Heart left ventricle (tissue), 16 donors: ENCODE data around the gene SUGCT. TPM values are rescaled to one million over a fixed set of nuclear protein-coding genes. Genes with fewer than 3 reads are reported as not detected.

Experiments
- ATAC-seq, 4 donors: fragments of 200-7000 bp; cut with Tn5 transposase; one replicate each; pipeline ENCODE4 v1.9.1; 2020 to 2022; ENCODE audit warnings: moderate library complexity in 4 of 4, mild to moderate bottlenecking in 3 of 4, moderate number of reproducible peaks in 1 of 4
- DNase-seq, 5 donors: peaks; one replicate each; pipeline ENCODE4 v3.0.0-alpha.2; 2020
- H3K27ac ChIP-seq, 12 donors: fragments of 200-600 bp; sonication (generic) in 4 of 12; one replicate each; pipeline versions ENCODE4 v1.5.0 to v1.8.0; 2016 to 2022; ENCODE audit warnings: mild to moderate bottlenecking in 2 of 12
- H3K27me3 ChIP-seq, 9 donors: fragments of 200-600 bp; sonication (generic) in 2 of 9; one replicate each; pipeline versions ENCODE4 v1.5.1 to v1.8.0; 2016 to 2022; ENCODE audit warnings: mild to moderate bottlenecking in 3 of 9
- H3K36me3 ChIP-seq, 9 donors: fragments of 200-600 bp; sonication (generic) in 2 of 9; one replicate each; pipeline versions ENCODE4 v1.5.0 to v1.8.0; 2018 to 2022; ENCODE audit warnings: mild to moderate bottlenecking in 2 of 9
- H3K4me1 ChIP-seq, 12 donors: fragments of 200-600 bp; sonication (generic) in 4 of 12; one replicate each; pipeline versions ENCODE4 v1.5.0 to v1.8.0; 2016 to 2022; ENCODE audit warnings: mild to moderate bottlenecking in 3 of 12
- H3K4me3 ChIP-seq, 12 donors: fragments of 200-600 bp; sonication (generic) in 4 of 12; one replicate each; pipeline versions ENCODE4 v1.5.0 to v1.8.0; 2017 to 2022; ENCODE audit warnings: mild to moderate bottlenecking in 9 of 12, moderate library complexity in 4 of 12
- H3K9me3 ChIP-seq, 12 donors: fragments of 200-600 bp; sonication (generic) in 4 of 12; one replicate each; pipeline versions ENCODE4 v1.5.0 to v1.8.0; 2016 to 2022; ENCODE audit warnings: mild to moderate bottlenecking in 1 of 12
- CTCF ChIP-seq, 12 donors: fragments of 200-600 bp; sonication (generic) in 4 of 12; IDR thresholded peaks; one replicate each; pipeline versions ENCODE4 v1.5.0 to v1.8.0; 2018 to 2022; ENCODE audit warnings: antibody characterized with exemption in 12 of 12, mild to moderate bottlenecking in 5 of 12
- POLR2A ChIP-seq, 2 donors: fragments of 450-650 bp; IDR thresholded peaks; one replicate each; pipeline ENCODE4 v1.6.1; 2017; ENCODE audit warnings: antibody characterized with exemption in 2 of 2, mild to moderate bottlenecking in 2 of 2, moderate library complexity in 2 of 2
- WGBS, 4 donors: extraction: QIAGEN DNeasy Blood & Tissue Kit in 2 of 4; methylation state at CpG; one replicate each; pipeline versions ENCODE4 v1.1.5 to v1.1.7; 2013 to 2018; 5-methylcytosine and 5-hydroxymethylcytosine counted together
- intact Hi-C, 10 donors: fragments of 100-400 bp; cut with DNase I; formaldehyde crosslinking; loops; one replicate each; pipeline versions ENCODE4 v1.11.1 to v1.14.2; 2022
- polyA plus RNA-seq, 2 donors: library from polyadenylated mRNA; stranded (reverse); fragments of 200-250 nt; gene quantifications; one replicate each; pipeline ENCODE4 v1.2.3, GENCODE V29; 2013
- total RNA-seq, 9 donors: library from RNA; depleted of rRNA in 2 of 9; stranded (reverse); fragments of >200 nt in 2 of 9; fragmentation: NEBNext Ultra II Directional in 3 of 9; extraction: Animal tissue kit (Norgen Biotek cat#: 25700) in 3 of 9; gene quantifications; one replicate each; pipeline versions ENCODE4 v1.1.0 to v1.2.4, GENCODE V29; 2016 to 2023
- donor health status: ischemic (EF 13 %, LVEDD 7.1; RV severe dilation, severe dysfunction).
- donor health status: healthy with polysubstance abuse.
- donor health status: DM: no; HTN: yes; CAD: no.
- donor health status: DM: no; HTN: no; CAD: no.
- donor health status: ischemic (EF 25% LVEDD 6.9; RV normal size, moderate dysfunction).
- donor health status: ischemic (EF 25% LVEDD 5.7; RV mildly dilated, moderate dysfunction).
- donor health status: healthy.
- donor health status: DM: yes; HTN: yes; CAD: no.
- donor health status: ischemic (EF 35%, LVEDD 5.7; RV mildly dilated, moderate dysfunction).
- donor health status: nonischemic (EF 11% LVEDD 7.7; RV severe dilation, severe dysfunction).
- donor health status: DM: yes; HTN: yes; CAD: no.
- donor health status: PGD.
- donor health status: ischemic (EF 29% LVEDD 5.4; RV normal size, mild dysfunction).
- donor health status: nonischemic (EF 23%, LVEDD 6.1; RV moderate dilation, normal function).

SUGCT gene
- total and polyA plus RNA-seq, 11 donors, result 1.4 to 7.6 (median 4.4) TPM

- H3K4me3 ChIP-seq, result no peak overlapping the region
- DNase-seq (no peak), ATAC-seq (no peak)
- H3K9me3 ChIP-seq, result peaks cover 0 to 6% (median 0%) of the 10 kb centered on the region in 12 donors
- no peaks in the 10 kb centered on the region for H3K36me3 ChIP-seq
- no peak overlapping the region for H3K27ac ChIP-seq
- no peak for TF ChIP-seq CTCF (IDR thresholded peaks at IDR 0.05)
- no peak for TF ChIP-seq POLR2A (IDR thresholded peaks at IDR 0.05)
- H3K27me3 ChIP-seq, result no peaks in the 10 kb centered on the region
- peaks cover 0 to 4% (median 0%) of the 10 kb centered on the region in 12 donors for H3K4me1 ChIP-seq
- intact Hi-C loops, result loop anchor here in 4 of 10 donors (5.0 to 10.0 kb wide), 7 partner anchors 270 to 1400 kb away; no protein-coding TSS in a partner anchor
Observed at GRCh38 chr7:40332516-40332915, 197.7 kb downstream of the SUGCT start.

- intact Hi-C loops, result no loop called here
- H3K4me1 ChIP-seq, result no peaks in the 10 kb centered on the region
- H3K9me3 ChIP-seq, result peaks cover 0 to 11% (median 0%) of the 10 kb centered on the region in 12 donors
- H3K36me3 ChIP-seq, result no peaks in the 10 kb centered on the region
- ATAC-seq, result no peak
- DNase-seq, result no peak
- TF ChIP-seq POLR2A (IDR thresholded peaks at IDR 0.05), result no peak
- TF ChIP-seq CTCF (IDR thresholded peaks at IDR 0.05), result no peak
- no peaks in the 10 kb centered on the region for H3K27me3 ChIP-seq
- H3K27ac ChIP-seq, result no peak overlapping the region
- H3K4me3 ChIP-seq, result no peak overlapping the region
Observed at GRCh38 chr7:40341836-40342235, 207.0 kb downstream of the SUGCT start.

- Histone ChIP-seq H3K27me3 (no peaks in the 10 kb centered on the region), H3K9me3 (no peaks in the 10 kb centered on the region), H3K36me3 (no peaks in the 10 kb centered on the region), H3K4me1 (no peaks in the 10 kb centered on the region), H3K4me3 (no peak overlapping the region), H3K27ac (no peak overlapping the region)
- no peak for DNase-seq
- TF ChIP-seq CTCF (IDR thresholded peaks at IDR 0.05) (no peak), POLR2A (IDR thresholded peaks at IDR 0.05) (no peak)
- intact Hi-C loops, result no loop called here
- no peak for ATAC-seq
- 89 to 92% (median 90%) methylated on average over 5 of the region's 5 CpGs for WGBS, 4 donors
Observed at GRCh38 chr7:40346554-40346953, 211.7 kb downstream of the SUGCT start.

- ATAC-seq (no peak), DNase-seq (no peak)
- no peak overlapping the region for H3K4me3 ChIP-seq
- no peaks in the 10 kb centered on the region for H3K36me3 ChIP-seq
- no peak for TF ChIP-seq POLR2A (IDR thresholded peaks at IDR 0.05)
- H3K9me3 ChIP-seq, result no peaks in the 10 kb centered on the region
- no peaks in the 10 kb centered on the region for H3K27me3 ChIP-seq
- 61 to 80% (median 68%) methylated on average over 7 of the region's 7 CpGs for WGBS, 4 donors
- no peaks in the 10 kb centered on the region for H3K4me1 ChIP-seq
- H3K27ac ChIP-seq, result no peak overlapping the region
- intact Hi-C loops, result no loop called here
Observed at GRCh38 chr7:40348126-40348728, 213.4 kb downstream of the SUGCT start.

GRCh38 chr7:40350100-40350499, 215.3 kb downstream of the SUGCT start:
- TF ChIP-seq POLR2A (IDR thresholded peaks at IDR 0.05) (no peak), CTCF (IDR thresholded peaks at IDR 0.05) (no peak)
- H3K27ac ChIP-seq, result no peak overlapping the region
- 91 to 98% (median 96%) methylated on average over 4 of the region's 4 CpGs for WGBS, 4 donors

More at GRCh38 chr7:40350100-40350499, 215.3 kb downstream of the SUGCT start:
- H3K4me3 ChIP-seq, result no peak overlapping the region
- H3K27me3 ChIP-seq, result no peaks in the 10 kb centered on the region
- ATAC-seq (no peak), DNase-seq (no peak)
- intact Hi-C loops, result no loop called here
- H3K9me3 ChIP-seq, result no peaks in the 10 kb centered on the region
- no peaks in the 10 kb centered on the region for H3K4me1 ChIP-seq
- no peaks in the 10 kb centered on the region for H3K36me3 ChIP-seq
